HG03520 (cell line): ENCODE measurements around the gene TIGD1.
A peak's percentile ranks its signal among the peaks of the same experiment; 100 is the strongest.
"Not testable (repeated sequence)": the region's sequence is repeated elsewhere in the genome, so short reads cannot be mapped to it uniquely, and the experiment has no call there.

Source experiments
- ATAC-seq: cut with Tn5 transposase; IDR thresholded peaks from one replicate; pipeline ENCODE4 v1.9.1; 2021; ENCODE audit warnings: mild to moderate bottlenecking, moderate library complexity; ENCODE audit not compliant: unreplicated experiment

Gene TIGD1

GRCh38 chr2:232571026-232571474 lies 20.7 kb upstream of the TIGD1 start:
- ATAC-seq: no peak

- ATAC-seq: not testable (repeated sequence)
Measured at GRCh38 chr2:232570481-232570880, 20.1 kb upstream of the TIGD1 start.

GRCh38 chr2:232569541-232569940 lies 19.2 kb upstream of the TIGD1 start:
- ATAC-seq: no peak

- no peak for ATAC-seq
Measured at GRCh38 chr2:232568161-232568560, 17.8 kb upstream of the TIGD1 start.

- ATAC-seq: no peak
Measured at GRCh38 chr2:232567721-232568120, 17.4 kb upstream of the TIGD1 start.

GRCh38 chr2:232563580-232563979 lies 13.2 kb upstream of the TIGD1 start:
- ATAC-seq: no peak

GRCh38 chr2:232562515-232563151 lies 12.3 kb upstream of the TIGD1 start:
- no peak for ATAC-seq

GRCh38 chr2:232556426-232556825 lies 6.1 kb upstream of the TIGD1 start:
- no peak for ATAC-seq

GRCh38 chr2:232551776-232552175 lies 1.4 kb upstream of the TIGD1 start:
- ATAC-seq: no peak

- ATAC-seq: no peak
Measured at GRCh38 chr2:232551250-232551638, 887 bp upstream of the TIGD1 start.

- peak; percentile 5 for ATAC-seq
Measured at GRCh38 chr2:232549655-232550353, 553 bp downstream of the TIGD1 start.

GRCh38 chr2:232547991-232548390 lies 2.4 kb downstream of the TIGD1 start:
- no peak for ATAC-seq

- no peak for ATAC-seq
Measured at GRCh38 chr2:232545511-232546375, 4.6 kb downstream of the TIGD1 start.

- no peak for ATAC-seq
Measured at GRCh38 chr2:232544674-232545073, 5.7 kb downstream of the TIGD1 start.

- no peak for ATAC-seq
Measured at GRCh38 chr2:232543928-232544631, 6.3 kb downstream of the TIGD1 start.

GRCh38 chr2:232543491-232543890 lies 6.9 kb downstream of the TIGD1 start:
- no peak for ATAC-seq

GRCh38 chr2:232542715-232543467 lies 7.5 kb downstream of the TIGD1 start:
- no peak for ATAC-seq

GRCh38 chr2:232541961-232542714 lies 8.2 kb downstream of the TIGD1 start:
- ATAC-seq: no peak

GRCh38 chr2:232541195-232541960 lies 9.0 kb downstream of the TIGD1 start:
- no peak for ATAC-seq
